Measurements from ENCODE around the gene C14orf119.

C14orf119 gene

GRCh38 chr14:23112359-23113178 is 17.3 kb downstream of the C14orf119 start:
- DNase-seq: no peak

- no peak for DNase-seq
These were observed 18.3 kb downstream of the C14orf119 start for GRCh38 chr14:23113431-23114119.

- DNase-seq: no peak
These were observed 18.8 kb downstream of the C14orf119 start for GRCh38 chr14:23114120-23114458.

GRCh38 chr14:23114669-23115038 is 19.3 kb downstream of the C14orf119 start:
- no peak for DNase-seq

GRCh38 chr14:23115039-23115731 is 19.9 kb downstream of the C14orf119 start:
- DNase-seq: no peak

GRCh38 chr14:23115918-23116317 is 20.6 kb downstream of the C14orf119 start:
- no peak for DNase-seq

GRCh38 chr14:23117371-23118020 is 22.2 kb downstream of the C14orf119 start:
- DNase-seq: no peak

GRCh38 chr14:23118506-23119362 is 23.4 kb downstream of the C14orf119 start, which contains the start of gene CEBPE:
CEBPE (minus strand) TSS chr14:23119255; CDS start chr14:23119091, 164 bp downstream.
- DNase-seq: no peak

- peak; percentile 57 for DNase-seq
These were observed 24.3 kb downstream of the C14orf119 start for GRCh38 chr14:23119363-23120327.

- peak; percentile 80 for DNase-seq
These were observed 25.4 kb downstream of the C14orf119 start for GRCh38 chr14:23120541-23121251.

- DNase-seq: peak; percentile 23
These were observed 26.1 kb downstream of the C14orf119 start for GRCh38 chr14:23121361-23121771.

- no peak for DNase-seq
These were observed 26.8 kb downstream of the C14orf119 start for GRCh38 chr14:23122086-23122485.

- DNase-seq: no peak
These were observed 28.1 kb downstream of the C14orf119 start for GRCh38 chr14:23123419-23123818.

- no peak for DNase-seq
These were observed 29.1 kb downstream of the C14orf119 start for GRCh38 chr14:23124337-23124954.

GRCh38 chr14:23125011-23125410 is 29.7 kb downstream of the C14orf119 start:
- DNase-seq: no peak

- no peak for DNase-seq
These were observed 30.7 kb downstream of the C14orf119 start for GRCh38 chr14:23125933-23126524.

GRCh38 chr14:23126548-23127278 is 31.4 kb downstream of the C14orf119 start:
- no peak for DNase-seq

GRCh38 chr14:23127861-23128260 is 32.6 kb downstream of the C14orf119 start:
- no peak for DNase-seq

Data from activated T-cell treated with anti-CD3 and anti-CD28 coated beads, Interleukin-2, amount 50 U/mL, for 1 hour (primary cell).